Superior temporal gyrus (tissue), 1 donor: Measurements from ENCODE around the gene GMNC.

Source experiments
- DNase-seq: peaks from one replicate; pipeline ENCODE4 v3.0.0-alpha.2; 2016; ENCODE audit errors: extremely low spot score

The GMNC gene

DNA sequence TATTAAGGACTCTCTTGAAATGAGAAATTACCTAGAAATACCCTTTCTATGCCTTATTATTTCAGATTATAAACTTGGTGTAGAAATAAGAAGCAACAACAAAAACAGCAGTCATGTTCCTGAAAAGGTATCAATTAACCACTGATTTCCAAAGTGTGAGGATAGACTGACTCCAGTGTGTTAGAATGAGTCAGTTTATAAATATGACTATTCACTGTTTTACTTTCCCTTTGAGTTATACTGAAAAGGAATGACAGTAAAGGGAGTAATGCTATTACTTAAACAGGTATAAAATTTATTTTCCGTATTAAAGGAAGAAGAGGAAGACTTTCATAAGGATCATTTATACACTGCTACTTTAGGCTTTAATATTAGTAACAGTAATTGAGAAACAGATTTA is 12.9 kb downstream of the GMNC start:
- DNase-seq: no peak

DNA sequence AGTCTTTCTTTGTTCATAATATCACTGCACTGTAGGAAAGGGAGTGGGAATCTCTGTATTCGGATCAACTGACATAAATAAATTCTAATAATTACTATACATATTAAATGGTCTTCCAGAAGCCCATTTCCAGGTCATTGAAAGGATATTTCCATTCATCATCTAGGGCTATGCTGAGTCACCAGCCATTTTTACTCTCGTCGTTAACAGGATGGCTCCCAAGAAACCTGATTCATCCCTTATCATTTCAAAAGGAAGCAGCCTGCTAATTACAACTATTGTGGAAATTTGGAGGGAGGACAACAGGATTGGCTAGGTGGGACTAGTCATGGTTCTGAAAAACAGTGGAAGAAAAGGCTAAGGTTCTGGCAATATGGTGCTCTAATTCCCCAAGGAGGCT is 13.6 kb downstream of the GMNC start:
- no peak for DNase-seq

DNA sequence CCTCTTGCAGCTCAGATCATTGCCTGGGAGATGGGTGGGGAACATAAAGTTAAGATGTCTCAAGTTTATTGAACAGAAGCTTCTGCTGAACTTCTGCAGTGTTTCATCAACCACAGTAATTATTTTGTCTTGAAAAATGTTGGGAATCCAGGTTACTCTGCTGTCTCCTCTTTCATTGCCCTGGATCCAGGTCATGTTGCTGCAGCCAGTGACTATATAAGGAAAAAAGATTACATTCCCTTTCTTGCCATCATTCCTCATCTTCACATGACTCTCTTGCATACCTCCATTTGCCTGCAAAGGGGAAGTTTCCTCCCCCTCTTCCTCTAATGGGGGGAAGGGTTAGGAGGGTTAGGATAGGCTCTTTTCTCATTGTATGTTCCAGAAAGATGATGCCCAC is 15.1 kb downstream of the GMNC start:
- no peak for DNase-seq

DNA sequence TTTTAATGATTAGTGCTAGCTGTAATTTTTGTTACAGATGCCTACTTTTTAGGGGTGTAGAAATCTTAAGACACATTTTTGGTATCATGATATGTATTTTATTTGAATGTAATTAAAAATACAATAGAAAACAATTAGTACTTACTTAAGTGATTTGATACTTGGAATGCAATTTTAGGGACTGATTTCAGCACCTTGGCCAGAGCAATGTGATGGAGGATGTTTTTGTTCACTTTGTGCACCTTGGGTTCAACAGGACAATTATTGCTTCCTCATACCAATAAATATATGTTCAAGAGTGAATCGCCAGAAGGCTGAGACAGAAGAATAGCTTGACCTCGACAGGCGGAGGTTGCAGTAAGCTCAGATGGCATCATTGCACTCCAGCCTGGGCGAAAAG is 22.3 kb downstream of the GMNC start:
- DNase-seq: no peak

DNA sequence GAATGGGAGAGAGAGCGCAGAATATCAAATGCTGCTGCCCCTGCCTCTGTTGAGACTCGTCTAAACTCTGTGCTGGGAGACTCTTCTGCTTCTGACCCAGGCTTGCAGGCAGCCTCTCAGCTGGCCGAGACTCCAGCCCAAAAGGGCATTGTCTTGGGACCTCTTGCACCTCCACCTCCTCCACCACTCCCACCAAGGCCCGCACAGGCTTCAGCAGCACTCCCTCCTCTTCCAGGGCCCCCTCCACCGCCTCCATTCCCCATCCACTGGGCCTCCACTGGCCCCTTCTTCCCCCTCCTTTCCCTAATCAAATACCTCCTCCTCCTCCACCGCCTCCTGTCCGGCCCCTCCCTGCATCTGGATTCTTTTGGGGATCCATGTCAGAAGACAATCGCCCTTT is 31.3 kb downstream of the GMNC start:
- no peak for DNase-seq

DNA sequence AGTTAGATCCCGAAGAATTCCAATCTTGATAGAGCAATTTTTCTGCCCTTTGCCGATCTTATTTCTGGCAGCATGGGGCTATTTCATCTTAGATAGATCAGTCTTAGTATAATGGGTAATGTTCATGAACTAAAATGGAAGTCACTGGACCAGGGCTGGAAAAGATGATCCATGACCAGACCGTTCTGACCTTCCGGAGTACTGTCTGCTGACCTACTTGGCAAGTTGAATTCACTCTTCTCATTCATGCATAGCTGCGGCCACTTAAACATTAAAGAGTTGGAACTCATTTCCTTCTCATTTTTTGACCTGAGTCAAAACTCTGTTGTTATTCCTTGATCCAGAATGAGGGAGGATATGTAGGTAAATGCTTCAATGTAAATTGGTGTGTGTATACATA is 32.5 kb downstream of the GMNC start:
- no peak for DNase-seq

DNA sequence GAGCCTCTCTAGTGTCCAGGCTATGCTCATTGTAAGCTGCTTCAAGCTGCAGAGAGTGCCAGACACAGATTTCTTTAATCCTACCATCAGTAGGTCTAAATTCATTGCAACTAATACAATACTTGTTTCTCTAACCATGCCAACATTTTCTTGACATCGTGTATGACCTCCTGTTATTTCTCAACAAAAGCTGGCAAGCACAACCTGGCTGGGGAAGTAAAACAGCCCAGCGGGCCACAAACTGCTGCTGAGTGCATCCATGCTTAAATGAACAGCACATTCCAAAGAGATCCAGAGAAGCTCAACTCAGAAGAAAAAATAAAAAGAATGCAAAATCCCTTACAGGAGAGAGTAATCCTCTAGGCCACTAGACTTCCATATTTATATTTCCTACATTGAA is 36.5 kb downstream of the GMNC start:
- no peak for DNase-seq

DNA sequence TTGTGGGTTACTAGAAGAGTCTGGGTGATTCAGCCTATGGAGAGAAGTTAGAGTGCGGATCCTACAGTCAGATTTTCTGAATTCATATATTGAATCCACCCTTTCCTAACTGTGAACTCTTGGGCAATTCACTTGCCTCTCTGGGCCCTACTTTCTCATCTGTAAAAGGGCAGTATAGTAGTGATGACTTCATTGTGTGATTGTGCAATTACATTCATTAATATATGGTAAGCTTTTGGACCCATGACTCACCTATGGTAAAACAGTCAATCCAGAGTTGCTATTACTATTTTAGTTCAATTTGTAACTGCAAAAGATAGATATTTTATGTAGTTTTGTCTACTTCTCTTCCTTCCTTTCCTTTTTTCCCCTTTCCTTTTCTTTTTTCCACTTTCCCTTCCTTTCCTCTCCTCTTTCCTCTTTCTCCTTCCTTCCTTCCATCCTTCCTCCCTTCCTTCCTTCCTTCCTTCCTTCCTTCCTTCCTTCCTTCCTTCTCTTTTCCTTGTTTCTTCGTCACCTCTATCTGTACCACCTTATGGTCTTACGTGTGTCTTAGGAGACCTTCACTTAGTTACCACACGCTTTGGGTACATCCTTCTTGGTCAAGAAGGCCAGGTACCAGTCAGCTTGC is 37.0 kb downstream of the GMNC start:
- DNase-seq: no peak

DNA sequence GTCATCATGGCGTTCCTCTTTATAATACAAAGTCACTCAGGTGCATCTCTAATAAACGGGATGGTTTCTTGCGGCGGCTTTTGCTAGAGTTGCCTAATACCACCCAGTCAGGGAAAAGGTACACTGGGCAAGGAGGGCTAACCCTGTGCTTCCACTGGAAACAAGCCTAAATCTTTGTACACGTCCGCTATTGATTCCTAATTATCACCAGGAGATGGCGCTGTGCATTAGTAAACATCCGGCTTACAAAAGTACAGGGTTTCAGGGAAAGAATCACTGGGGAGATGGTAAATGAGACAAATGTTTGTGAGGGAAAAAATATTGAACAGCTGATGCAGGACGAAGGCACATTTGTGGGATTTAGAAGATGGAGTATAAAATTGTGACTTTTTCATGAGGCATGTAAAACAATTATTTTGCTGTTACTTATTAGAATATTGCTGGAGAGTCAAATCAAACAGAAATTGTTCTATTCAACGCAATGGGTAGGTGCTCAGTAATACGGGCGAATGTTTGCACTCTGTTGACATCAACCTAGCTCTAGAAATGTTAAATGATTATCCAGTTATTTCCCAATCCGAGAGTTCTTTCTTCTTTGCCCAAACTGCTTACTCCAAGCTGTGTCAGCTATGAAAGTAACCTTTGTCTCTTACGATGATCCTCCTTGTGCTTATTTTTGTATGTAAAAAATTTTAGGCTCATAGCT is 50.6 kb downstream of the GMNC start:
- DNase-seq: peak; percentile 81

DNA sequence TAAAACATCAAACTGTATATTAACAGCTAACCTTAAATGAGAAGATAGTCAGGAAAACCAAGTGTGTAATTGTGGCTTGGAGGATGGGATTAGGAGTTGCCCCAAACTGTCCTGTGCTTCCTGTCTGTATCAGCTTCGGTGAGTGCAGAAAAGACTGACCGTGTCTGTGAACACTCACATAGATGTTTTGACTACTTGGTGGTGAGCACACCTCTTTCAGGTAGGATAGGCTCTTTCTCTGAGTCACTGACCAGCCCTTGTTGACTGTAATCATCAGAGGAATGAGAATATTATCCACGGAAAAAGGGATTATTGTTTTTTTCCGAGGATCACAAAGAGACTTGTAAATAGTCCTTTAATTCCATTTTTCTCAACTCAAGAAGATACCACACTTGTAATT is 51.5 kb downstream of the GMNC start:
- DNase-seq: no peak

DNA sequence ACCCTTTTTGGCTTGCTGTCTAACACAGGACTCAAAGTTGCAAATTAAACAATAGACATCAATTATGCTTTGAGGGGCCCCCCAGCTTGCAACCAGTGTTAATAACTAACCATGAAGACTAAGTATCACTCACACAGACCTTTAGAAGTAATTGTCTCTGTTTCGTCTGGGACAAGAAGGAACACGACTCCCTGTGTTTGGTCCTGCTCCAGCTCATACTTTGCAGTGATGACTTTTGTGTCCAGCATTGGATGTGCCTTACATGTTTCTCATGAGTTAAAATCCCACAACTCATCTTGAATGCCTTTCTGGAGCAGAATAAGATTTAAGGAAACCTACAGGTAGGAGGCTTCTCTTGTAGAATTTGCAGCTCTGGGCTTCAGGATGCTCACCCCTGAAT is 53.1 kb downstream of the GMNC start:
- no peak for DNase-seq

DNA sequence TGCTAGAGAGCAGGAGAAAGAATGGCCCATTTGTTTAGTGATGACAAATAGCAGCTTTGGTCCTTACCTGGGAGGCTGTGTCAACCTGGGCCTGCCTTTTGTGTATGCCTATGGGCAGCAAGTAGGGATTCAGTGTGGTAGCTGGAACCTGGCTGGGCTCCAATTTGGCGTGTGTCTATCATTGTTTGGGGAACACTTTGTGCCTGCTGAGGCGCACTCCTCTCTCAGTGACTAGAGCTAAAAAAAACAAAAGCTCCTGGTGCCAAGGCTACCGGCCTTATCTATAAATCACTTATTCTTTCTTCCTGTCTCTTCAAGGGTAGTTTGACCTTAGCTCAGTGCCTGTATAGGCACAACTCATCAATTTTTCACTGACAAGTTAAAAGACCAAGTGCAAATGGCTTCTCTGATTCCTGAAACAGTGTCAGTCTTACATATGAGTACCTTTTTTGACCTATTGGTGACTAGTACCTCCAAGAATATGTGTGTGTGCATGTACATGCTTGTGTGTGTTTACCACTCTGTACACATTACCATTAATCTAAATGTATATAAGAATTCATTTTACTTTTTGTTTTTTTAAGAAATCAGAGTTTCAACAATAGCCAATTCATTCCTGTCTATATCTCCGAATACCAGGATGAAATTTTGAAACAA is 54.6 kb downstream of the GMNC start:
- no peak for DNase-seq
